T-helper 2 cell treated with Interferon-gamma antibody and Interleukin-4, amounts not matched to agents 100 ng/mL and 5 ng/mL, for 36 hours (primary cell): ENCODE measurements around the gene TAB3. TPM values are rescaled to one million over a fixed set of nuclear protein-coding genes. Genes with fewer than 3 reads are reported as not detected.
"Not testable (repeated sequence)": the region's sequence is repeated elsewhere in the genome, so short reads cannot be mapped to it uniquely, and the experiment has no call there.

Experiments used
- intact Hi-C: fragments of 100-400 bp; cut with micrococcal nuclease; formaldehyde crosslinking; loops from one replicate; pipeline ENCODE4 v1.15.1; 2023
- total RNA-seq: library from RNA; stranded (reverse); gene quantifications from 2 replicates; pipeline ENCODE4 v1.2.3, GENCODE V29; 2022

TAB3 gene
- total RNA-seq, 1 donor from 2014 or later, result 19.4 TPM

DNA sequence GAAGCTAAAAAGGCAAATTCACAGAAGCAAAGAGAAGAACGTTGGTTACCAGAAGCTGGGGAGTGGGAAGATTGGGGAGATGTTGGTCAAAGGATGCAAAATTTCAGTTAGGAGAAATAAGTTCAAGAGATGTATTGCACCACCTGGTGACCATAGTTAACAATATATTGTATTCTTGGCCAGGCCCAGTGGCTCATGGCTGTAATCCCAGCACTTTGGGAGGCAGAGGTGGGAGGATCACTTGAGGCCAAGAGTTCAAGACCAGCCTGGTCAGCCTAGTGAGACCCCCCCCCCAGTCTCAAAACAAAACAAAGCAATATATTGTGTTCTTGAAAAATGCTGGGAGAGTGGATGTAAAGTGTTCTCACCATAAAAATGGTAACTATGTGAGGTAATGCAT is 67.9 kb downstream of the TAB3 start:
- intact Hi-C loops, result loop anchor here (5.0 kb wide), 1 partner anchor 184 kb away; no protein-coding TSS in a partner anchor

DNA sequence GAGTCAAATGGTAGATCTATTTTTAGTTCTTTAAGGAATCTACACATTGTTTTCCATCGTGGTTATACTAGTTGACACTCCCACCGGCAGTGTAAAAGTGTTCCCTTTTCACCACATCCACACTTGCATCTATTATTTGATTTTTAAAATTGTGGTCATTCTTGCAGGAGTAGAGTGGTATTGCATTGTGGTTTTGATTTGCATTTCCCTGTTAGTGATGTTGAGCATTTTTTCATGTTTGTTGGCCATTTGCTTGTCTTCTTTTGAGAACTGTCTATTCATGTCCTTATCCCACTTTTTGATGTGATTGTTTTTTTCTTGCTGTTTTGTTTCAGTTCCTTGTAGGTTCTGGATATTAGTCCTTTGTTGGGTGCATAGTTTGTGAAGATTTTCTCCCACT is 70.0 kb downstream of the TAB3 start:
- intact Hi-C loops, result no loop called here

DNA sequence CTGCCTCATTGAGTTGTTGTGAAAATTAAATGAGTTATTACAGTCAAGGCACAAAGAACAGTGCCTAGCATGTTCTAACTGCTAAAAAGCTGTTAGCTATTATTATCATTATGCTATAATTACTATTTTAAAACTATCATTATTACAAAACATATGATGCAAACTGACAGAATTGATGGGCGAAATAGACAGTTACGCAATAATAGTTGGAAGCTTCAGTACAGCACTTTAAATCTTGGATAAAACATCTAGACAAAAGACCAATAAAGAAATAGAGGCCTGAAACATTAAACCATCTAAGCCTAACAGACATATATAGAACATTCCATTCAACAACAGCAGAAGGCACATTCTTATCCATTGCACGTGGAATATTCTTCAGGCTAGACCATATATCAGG is 73.0 kb downstream of the TAB3 start:
- intact Hi-C loops, result no loop called here

DNA sequence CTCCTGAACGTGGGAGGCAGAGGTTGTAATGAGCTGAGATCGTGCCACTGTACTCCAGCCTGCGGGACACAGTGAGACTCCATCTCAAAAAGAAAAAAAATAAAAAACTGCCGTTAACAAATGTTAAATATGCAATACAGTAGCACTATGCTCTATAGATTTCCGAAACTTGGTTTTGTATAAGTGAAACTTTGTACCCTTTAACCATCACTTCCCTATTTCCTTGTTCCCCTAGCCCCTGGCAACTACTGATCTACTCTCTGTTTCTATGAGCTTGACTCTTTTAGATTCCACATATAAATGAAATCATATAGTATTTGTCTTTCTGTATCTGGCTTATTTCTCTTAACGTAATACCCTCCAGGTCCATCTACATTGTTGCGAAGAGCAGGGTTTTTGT is 74.1 kb downstream of the TAB3 start:
- intact Hi-C loops, result no loop called here

DNA sequence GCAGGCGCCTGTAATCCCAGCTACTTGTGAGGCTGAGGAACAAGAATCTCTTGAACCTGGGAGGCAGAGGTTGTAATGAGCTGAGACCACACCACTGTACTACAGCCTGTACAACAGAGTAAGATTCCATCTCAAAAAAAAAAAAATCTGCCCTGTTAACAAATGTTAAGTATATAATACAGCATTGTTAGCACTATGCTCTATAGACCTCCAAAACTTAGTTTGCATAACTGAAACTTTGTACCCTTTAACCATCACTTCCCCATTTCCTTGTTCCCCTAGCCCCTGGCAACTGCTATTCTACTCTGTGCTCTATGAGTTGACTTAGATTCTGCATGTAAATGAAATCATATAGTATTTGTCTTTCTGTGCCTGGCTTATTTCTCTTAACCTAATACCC is 76.7 kb downstream of the TAB3 start:
- intact Hi-C loops, result no loop called here

DNA sequence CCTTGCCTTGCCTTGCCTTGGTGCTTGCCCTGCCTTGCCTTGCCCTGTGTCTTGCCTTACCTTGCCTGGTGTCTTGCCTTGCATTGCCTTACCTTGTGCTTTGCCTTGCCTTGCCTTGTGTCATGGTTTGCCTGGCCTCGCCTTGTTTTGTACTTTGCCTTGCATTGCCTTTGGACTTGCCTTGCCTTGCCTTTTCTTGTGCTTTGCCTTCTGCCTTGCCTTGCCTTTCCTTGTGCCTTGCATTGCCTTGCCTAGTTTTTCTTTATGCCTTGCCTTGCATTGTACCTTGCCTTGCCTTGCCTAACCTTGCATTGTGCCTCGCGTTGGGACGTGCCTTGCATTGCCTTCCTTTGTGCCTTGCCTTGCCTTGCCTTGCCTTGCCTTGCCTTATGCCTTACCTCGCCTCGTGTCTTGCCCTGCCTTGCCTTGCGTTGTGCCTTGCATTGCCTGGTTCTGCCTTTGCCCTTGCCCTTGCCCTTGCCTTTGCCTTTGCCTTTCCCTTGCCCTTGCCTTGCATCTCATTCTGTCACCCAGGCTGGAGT is 82.8 kb downstream of the TAB3 start:
- intact Hi-C loops, result no loop called here

DNA sequence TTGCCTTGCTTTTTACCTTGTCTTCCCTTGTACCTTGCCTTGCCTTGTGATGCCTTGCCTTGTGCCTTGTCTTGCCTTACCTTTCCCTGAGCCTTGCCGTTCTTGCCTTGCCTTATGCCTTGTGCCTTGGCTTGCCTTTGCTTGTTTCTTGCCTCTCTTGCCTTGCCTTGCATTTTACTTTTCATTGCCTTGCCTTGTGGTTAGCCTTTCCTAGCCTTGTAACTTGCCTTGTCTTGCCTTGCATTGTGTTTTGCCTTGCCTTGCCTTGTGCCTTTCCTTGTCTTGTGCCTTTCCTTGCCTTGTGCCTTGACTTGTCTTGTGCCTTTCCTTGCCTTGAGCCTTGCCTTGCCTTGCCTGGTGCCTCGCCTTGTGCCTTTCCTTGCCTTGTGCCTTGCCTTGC is 84.6 kb downstream of the TAB3 start:
- intact Hi-C loops, result no loop called here

DNA sequence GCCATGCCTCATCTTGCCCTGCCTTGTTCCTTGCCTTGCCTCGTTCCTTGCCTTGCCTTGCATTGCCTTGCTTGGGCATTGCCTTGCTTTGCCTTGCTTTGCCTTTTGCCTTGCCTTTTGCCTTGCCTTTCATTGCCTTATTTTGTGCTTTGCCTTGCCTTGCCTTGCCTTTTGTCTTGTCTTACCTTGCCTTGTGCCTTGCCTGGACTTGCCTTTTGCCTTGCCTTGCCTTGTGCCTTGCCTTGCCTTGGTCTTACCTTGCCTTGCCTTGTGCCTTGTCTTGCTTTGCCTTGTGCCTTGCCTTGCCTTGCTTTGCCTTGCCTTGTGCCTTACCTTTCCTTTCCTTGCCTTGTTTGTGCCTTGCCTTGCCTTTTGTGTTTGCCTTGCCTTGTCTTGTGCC is 88.2 kb downstream of the TAB3 start:
- intact Hi-C loops, result no loop called here

DNA sequence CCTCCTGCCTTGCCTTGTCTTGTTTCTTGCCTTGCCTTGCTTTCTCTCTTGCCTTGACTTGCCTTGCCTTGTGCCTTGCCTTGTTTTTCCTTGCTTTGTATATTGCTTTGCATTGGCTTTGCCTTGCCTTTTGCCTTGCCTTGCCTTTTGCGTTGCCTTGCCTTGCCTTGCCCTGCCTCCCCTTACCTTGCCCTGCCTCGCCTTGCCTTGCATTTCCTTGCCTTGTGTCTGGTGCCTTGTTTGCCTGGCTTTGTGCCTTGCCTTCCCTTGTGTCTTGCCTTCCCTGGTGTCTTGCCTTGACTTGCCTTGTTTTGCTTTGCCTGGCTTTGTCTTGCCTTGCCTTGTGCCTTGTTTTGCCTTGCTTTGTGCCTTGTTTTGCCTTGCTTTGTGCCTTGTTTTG is 89.7 kb downstream of the TAB3 start:
- intact Hi-C loops, result no loop called here

DNA sequence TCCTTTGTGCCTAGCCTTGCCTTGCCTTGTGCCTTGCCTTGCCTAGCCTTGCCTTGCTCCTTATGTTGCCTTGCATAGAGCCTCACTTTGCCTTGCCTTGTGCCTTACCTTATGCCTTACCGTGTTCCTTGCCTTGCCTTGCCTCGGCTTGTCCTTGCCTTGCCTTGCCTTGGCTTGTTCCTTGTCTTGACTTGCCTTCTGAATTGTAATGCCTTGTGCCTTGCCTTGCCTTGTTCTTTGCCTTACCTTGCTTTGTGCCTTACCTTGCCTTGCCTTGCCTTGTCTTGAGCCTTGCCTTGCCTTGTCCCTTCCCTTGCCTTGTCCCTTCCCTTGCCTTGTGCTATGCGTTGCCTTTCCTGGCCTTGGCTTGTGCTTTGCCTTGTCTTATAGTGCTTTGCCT is 90.2 kb downstream of the TAB3 start:
- intact Hi-C loops, result no loop called here

DNA sequence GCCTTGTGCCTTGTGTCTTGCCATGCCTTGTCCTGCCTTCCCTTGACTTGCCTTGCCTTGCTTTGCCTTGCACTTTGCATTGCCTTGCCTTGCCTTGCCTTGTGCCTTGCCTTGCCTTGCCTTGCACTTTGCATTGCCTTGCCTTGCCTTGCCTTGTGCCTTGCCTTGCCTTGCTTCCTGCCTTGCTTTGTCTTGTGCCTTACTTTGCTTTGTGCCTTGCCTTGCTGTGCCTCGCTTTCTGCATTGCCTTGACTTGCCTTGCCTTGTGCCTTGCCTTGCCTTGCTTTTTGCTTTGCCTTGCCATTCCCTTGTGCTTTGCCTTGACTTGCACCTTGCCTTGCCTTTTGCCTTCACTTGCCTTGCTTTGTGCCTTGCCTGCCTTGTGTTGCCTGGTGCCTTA is 91.8 kb downstream of the TAB3 start:
- intact Hi-C loops, result not testable (repeated sequence)

DNA sequence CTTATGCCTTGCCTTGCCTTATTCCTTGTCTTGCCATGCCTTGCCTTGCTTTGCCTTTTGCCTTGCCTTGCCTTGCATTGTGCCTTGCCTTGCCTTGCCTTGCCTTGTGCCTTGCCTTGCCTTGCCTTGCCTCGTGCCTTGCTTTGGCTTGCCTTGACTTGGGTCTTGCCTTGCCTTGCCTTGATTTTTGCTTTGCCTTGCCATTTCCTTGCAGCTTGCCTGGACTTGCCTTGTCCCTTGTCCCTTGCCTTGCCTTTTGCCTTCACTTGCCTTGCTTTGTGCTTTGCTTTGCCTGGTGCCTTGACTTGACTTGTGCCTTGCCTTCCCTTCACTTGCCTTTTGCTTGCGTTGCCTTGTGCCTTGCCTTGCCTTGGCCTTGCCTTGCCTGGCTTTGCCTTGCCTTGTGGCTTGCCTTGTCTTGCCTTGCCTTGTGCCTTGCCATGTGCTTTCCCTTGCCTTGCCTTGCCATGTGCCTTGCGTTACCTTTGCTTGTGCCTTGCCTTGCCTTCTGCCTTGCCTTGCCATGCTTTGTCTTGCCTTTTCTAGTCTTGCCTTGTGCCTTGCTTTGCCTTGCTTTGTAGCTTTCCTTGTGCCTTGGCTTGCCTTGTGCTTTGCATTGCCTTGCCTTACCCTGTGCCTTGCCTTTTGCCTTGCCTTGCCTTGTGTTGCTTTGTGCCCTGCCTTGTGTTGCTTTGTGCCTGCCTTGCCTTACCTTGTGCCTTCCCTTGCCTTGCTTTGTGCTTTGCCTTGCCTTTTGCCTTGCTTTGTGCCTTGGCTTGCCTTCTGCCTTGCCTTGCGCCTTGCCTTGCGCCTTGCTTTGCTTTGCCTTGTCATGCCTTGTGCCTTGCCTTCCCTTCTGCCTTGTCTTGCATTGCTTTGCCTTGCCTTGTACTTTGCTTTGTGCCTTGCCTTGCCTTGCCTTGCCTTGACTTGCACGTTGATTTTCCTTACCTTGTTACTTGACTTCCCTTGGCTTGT is 92.8 kb downstream of the TAB3 start:
- intact Hi-C loops, result no loop called here

DNA sequence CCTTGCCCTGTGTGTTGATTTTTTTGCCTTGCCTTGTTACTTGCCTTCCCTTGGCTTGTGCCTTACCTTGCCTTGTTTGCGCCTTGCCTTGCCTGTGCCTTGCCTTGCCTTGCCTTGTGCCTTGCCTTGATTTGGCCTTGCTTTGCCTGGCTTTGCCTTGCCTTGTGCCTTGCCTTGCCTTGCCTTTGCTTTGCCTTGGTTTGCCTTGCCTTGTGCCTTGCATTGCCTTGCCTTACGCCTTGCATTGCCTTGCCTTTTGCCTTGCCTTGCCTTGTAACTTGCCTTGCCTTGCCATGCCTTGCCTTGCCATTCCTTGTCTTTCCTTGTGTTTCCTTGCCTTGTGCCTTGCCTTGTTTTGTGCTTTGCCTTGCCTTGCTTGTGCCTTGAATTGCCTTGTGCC is 94.6 kb downstream of the TAB3 start:
- intact Hi-C loops, result no loop called here

DNA sequence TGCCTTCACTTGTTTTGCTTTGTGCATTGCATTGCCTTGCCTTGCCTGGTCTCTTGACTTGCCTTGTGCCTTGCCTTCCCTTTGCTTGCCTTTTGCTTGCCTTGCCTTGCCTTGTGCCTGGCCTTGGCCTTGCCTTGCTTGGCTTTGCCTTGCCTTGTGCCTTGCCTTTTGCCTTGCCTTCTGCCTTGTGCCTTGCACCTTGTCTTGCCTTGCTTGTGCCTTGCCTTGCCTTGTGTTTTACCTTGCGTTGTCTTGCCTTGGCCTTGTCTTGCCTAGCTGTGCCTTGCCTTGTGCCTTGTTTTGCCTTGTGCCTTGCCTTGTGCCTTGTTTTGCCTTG is 95.3 kb downstream of the TAB3 start:
- intact Hi-C loops, result no loop called here

DNA sequence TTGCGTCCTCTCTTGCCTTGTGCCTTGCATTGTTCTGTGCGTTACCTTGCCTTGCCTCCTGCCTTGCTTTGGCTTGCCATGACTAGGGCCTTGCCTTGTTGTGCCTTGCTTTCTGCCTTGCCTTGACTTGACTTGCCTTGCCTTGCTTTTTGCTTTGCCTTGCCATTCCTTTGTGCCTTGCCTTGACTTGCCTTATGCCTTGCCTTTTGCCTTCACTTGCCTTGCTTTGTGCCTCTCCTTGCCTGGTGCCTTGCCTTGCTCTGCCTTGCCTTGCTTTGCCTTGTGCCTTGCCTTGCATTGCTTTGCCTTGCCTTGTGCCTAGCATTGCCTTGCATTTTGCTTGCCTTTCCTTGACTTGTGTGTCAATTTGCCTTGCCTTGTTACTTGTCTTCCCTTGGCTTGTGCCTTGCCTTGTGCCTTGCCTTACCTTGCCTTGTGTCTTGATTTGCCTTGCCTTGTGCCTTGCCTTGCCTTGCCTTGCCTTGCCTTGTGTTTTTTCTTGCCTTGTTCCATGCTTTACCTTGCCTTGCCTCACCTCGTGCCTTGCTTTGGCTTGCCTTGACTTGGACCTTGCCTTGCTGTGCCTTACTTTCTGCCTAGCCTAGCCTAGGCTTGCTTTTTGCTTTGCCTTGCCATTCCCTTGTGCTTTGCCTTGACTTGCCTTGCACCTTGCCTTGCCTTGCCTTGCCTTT is 95.8 kb downstream of the TAB3 start:
- intact Hi-C loops, result no loop called here

DNA sequence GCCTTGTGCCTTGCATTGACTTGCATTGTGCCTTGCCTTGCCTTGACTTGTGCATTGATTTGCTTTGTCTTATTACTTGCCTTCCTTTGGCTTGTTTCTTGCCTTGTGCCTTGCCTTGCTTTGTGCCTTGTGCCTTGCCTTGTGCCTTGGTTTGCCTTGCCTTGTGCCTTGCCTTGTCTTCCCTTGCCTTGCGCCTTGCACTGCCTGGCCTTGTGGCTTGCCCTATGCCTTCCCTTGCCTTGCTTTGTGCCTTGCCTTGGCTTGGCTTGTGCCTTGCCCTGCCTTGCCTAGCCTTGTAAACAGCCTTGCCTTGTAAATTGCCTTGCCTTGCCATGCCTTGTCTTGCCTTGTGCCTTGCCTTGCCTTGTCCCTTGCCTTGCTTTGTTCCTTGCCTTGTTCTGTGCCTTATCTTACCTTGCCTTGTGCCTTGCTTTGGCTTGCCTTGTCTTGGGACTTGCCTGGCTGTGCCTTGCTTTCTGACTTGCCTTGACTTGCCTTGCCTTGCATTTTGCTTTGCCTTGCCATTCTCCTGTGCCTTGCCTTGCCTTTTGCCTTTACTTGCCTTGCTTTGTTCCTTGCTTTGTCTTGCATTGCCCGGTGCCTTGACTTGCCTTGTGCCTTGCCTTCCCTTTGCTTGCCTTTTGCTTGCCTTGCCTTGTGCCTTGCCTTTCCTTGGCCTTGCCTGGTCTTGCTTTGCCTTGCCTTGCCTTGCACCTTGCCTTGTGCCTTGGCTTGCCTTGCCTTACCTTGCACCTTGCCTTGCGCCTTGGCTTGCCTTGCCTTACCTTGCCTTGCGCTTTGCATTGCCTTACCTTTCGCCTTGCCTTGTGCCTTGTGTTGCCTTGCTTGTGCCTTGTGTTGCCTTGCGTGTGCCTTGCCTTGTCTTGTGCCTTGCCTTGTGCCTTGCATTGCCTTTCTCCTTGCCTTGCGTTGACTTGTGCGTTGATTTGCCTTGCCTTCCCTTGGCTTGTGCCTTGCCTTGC is 97.5 kb downstream of the TAB3 start:
- intact Hi-C loops, result no loop called here

DNA sequence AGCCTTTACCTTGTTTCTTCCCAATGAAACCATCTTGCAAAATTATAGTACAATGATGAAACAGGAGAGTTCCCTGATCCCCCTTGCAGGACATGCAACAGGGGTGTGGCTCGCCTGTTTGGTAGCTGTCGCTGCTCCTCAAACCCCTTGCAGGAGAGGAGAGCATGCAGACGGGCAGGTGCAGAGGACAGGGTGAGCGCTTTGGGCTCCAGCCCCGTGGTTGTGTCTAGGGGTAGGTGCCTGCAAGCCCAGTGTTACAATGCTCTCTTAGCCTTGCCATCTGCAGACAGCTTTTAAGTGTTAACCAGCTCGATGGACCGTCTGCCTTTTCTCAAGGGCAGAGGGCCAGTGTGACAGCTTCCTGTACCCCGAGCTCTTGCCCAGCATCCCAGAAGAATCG is 102.0 kb downstream of the TAB3 start:
- intact Hi-C loops, result no loop called here

DNA sequence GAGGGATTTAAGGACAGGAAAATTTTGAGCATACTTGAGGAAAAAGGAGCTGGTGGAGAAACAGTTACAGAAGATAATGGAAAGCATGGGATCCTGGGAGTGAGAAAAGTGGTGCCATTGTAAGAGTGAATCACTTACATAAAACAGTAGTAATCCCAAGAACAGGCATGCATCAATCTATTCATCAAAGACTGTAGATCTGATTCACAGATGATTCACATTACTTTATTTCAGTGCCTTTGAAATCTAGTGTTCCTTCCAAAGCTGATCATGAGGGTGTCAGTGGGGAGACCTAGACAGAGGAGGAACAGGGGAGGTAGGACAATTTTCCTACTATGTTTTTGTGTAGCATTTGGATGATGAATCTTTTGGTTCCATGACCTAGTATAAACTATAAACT is 102.7 kb downstream of the TAB3 start:
- intact Hi-C loops, result no loop called here

DNA sequence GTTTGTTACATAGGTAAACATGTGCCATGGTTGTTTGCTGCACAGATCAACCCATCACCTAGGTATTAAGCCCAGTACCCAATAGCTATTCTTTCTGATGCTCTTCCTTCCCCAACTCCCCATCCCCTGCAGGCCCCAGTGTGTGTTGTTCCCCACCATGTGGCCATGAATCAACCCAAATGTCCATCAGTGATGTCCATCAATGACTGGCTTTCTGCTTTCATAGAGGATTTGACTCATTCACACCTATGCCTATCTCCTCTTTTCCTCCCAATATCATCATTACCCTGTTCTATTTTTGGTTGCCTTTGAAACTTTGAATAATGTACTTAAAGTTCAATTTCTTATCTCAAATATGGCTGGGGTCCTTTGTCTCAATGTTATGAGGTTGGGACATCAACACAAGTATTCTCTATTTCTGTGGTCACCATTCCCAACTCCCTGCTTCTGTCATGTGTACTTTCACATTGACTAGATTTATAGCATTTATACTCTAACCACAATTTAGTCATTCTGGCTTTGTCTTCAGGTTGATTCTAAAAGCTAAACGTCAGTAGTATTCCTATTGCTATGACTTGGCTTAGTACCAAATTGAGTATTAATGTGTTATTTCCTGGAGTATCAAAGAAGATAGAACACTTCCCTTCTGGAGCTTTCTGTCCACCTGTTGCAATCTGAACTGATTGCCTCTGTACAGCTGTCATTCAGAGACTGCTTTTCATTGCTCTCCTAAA is 107.2 kb downstream of the TAB3 start:
- intact Hi-C loops, result no loop called here

DNA sequence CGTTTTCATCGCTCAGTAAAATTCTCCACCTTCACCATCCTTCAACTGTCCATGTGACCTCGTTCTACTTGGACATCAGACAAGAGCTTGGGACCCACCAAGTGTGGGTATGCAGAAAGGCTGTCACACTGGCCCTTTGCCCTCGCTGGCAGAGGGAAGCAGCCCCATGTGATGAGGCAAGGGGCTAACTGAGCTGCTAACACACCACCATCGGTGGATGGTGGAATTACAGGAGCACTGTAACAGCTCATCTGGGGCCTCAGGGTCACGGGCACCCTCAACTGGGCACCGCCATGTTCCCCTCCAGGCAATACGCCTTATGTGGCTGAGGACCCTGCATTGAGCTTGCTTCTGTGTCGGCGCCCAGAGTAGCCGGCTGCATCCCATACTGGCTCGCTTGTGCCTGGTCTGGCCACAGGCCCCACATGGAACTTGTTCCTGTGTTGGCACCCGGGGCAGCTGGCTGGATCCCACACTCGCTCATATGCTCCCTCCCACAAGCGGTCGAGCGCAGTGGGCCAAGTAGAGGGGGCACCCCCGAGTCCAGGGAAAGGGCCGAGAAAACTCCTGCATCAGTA is 109.5 kb downstream of the TAB3 start:
- intact Hi-C loops, result no loop called here
